Sigmoid colon (tissue), 7 donors: Measurements from ENCODE around the gene HEPHL1. TPM values are rescaled to one million over a fixed set of nuclear protein-coding genes. Genes with fewer than 3 reads are reported as not detected.

Source experiments
- DNase-seq: peaks from one replicate; pipeline ENCODE4 v3.0.0-alpha.2; 2019
- H3K27ac ChIP-seq, 4 donors: fragments of 200-600 bp; sonication (generic); one replicate each; pipeline ENCODE4 v1.5.1; 2016 to 2019; ENCODE audit warnings: mild to moderate bottlenecking in 1 of 4
- H3K27me3 ChIP-seq, 3 donors: fragments of 200-600 bp; sonication (generic); one replicate each; pipeline ENCODE4 v1.5.1; 2019; ENCODE audit warnings: mild to moderate bottlenecking in 1 of 3
- H3K36me3 ChIP-seq, 4 donors: fragments of 200-600 bp; sonication (generic); one replicate each; pipeline ENCODE4 v1.5.1; 2016 to 2019
- H3K4me1 ChIP-seq, 4 donors: fragments of 200-600 bp; sonication (generic); one replicate each; pipeline ENCODE4 v1.5.1; 2017 to 2019
- H3K4me3 ChIP-seq, 4 donors: fragments of 200-600 bp; sonication (generic); one replicate each; pipeline ENCODE4 v1.5.1; 2017 to 2019; ENCODE audit warnings: mild to moderate bottlenecking in 2 of 4, moderate library complexity in 1 of 4
- H3K9me3 ChIP-seq, 4 donors: fragments of 200-600 bp in 3 of 4; sonication (generic) in 3 of 4; one replicate each; pipeline versions ENCODE4 v1.5.1 to v1.6.1; 2013 to 2019
- EP300 ChIP-seq, 4 donors: sonication (generic); formaldehyde crosslinking; IDR thresholded peaks; one replicate each; pipeline ENCODE4 v1.6.1; 2017; ENCODE audit warnings: antibody characterized with exemption in 4 of 4
- POLR2A ChIP-seq, 2 donors: fragments of 450-650 bp; IDR thresholded peaks; one replicate each; pipeline ENCODE4 v1.6.1; 2016; ENCODE audit warnings: antibody characterized with exemption in 2 of 2, mild to moderate bottlenecking in 2 of 2, moderate library complexity in 2 of 2
- POLR2AphosphoS5 ChIP-seq, 4 donors: sonication (generic); formaldehyde crosslinking; IDR thresholded peaks; one replicate each; pipeline ENCODE4 v1.6.1; 2017; ENCODE audit warnings: antibody characterized with exemption in 4 of 4
- WGBS, 2 donors: extraction: QIAGEN DNeasy Blood & Tissue Kit; methylation state at CpG; one replicate each; pipeline ENCODE4 v1.1.7; 2013; 5-methylcytosine and 5-hydroxymethylcytosine counted together
- intact Hi-C: fragments of 100-400 bp; cut with DNase I; formaldehyde crosslinking; loops from one replicate; pipeline ENCODE4 v1.15.1; 2023
- polyA plus RNA-seq, 3 donors: library from polyadenylated mRNA; stranded (reverse); fragments of 200-250 nt; gene quantifications; one replicate each; pipeline ENCODE4 v1.2.3, GENCODE V29; 2013
- total RNA-seq, 4 donors: library from RNA; depleted of rRNA; stranded (reverse); fragments of >200 nt; gene quantifications; one replicate each; pipeline ENCODE4 v1.1.0, GENCODE V29; 2016
- TF ChIP-seq, protein P1 (sequence below), 4 experiments: fragments of 450-650 bp in 3 of 4; fragments of 200-600 bp in 1 of 4; IDR thresholded peaks; one replicate each; pipeline ENCODE4 v1.5.1; 2016 to 2019; ENCODE audit warnings: antibody characterized with exemption in 4 of 4, mild to moderate bottlenecking in 3 of 4, moderate library complexity in 2 of 4
- donor health status: healthy with polysubstance abuse.
- donor health status: Bipolar disorder and iron deficiency.
- donor health status: healthy.

HEPHL1 gene
- total and polyA plus RNA-seq, 7 donors, result not detected

- TF ChIP-seq POLR2AphosphoS5 (IDR thresholded peaks at IDR 0.05), result no peak
- no peak for TF ChIP-seq EP300 (IDR thresholded peaks at IDR 0.05)
- TF ChIP-seq POLR2A (IDR thresholded peaks at IDR 0.05), result no peak
- TF ChIP-seq, protein P1, sequence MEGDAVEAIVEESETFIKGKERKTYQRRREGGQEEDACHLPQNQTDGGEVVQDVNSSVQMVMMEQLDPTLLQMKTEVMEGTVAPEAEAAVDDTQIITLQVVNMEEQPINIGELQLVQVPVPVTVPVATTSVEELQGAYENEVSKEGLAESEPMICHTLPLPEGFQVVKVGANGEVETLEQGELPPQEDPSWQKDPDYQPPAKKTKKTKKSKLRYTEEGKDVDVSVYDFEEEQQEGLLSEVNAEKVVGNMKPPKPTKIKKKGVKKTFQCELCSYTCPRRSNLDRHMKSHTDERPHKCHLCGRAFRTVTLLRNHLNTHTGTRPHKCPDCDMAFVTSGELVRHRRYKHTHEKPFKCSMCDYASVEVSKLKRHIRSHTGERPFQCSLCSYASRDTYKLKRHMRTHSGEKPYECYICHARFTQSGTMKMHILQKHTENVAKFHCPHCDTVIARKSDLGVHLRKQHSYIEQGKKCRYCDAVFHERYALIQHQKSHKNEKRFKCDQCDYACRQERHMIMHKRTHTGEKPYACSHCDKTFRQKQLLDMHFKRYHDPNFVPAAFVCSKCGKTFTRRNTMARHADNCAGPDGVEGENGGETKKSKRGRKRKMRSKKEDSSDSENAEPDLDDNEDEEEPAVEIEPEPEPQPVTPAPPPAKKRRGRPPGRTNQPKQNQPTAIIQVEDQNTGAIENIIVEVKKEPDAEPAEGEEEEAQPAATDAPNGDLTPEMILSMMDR (IDR thresholded peaks at IDR 0.05), result no peak
- Histone ChIP-seq H3K27ac (no peak overlapping the region), H3K9me3 (no peaks in the 10 kb centered on the region), H3K4me3 (no peak overlapping the region), H3K36me3 (no peaks in the 10 kb centered on the region), H3K27me3 (no peaks in the 10 kb centered on the region), H3K4me1 (peaks cover 0 to 20% (median 18%) of the 10 kb centered on the region in 4 donors)
- DNase-seq, result no peak
- intact Hi-C loops, result loop anchor here (5.0 to 10.0 kb wide), 2 partner anchors 47 to 369 kb away; partner anchors contain the start of genes ANKRD49 and MRE11
- WGBS, 2 donors, result 92% methylated on average over 8 of the region's 8 CpGs
Observed at GRCh38 chr11:94125407-94126115, 104.4 kb downstream of the HEPHL1 start.

GRCh38 chr11:94127638-94128037 lies 106.5 kb downstream of the HEPHL1 start:
- H3K4me1 ChIP-seq, result peaks cover 0 to 40% (median 38%) of the 10 kb centered on the region in 4 donors
- no peaks in the 10 kb centered on the region for H3K9me3 ChIP-seq
- no peaks in the 10 kb centered on the region for H3K36me3 ChIP-seq
- intact Hi-C loops, result loop anchor here (2.0 to 10.0 kb wide), 3 partner anchors 45 to 367 kb away; partner anchors contain the start of genes ANKRD49, MED17 and MRE11
- peak overlapping the region in 3 of 4 donors; percentile 64 to 83 (median 69) for H3K4me3 ChIP-seq
- no peak for DNase-seq
- TF ChIP-seq EP300 (IDR thresholded peaks at IDR 0.05) (no peak), POLR2AphosphoS5 (IDR thresholded peaks at IDR 0.05) (no peak), POLR2A (IDR thresholded peaks at IDR 0.05) (no peak)
- TF ChIP-seq, protein P1 (IDR thresholded peaks at IDR 0.05), result no peak
- peak overlapping the region; percentile 93 to 96 (median 94) for H3K27ac ChIP-seq
- H3K27me3 ChIP-seq, result no peaks in the 10 kb centered on the region

DNA sequence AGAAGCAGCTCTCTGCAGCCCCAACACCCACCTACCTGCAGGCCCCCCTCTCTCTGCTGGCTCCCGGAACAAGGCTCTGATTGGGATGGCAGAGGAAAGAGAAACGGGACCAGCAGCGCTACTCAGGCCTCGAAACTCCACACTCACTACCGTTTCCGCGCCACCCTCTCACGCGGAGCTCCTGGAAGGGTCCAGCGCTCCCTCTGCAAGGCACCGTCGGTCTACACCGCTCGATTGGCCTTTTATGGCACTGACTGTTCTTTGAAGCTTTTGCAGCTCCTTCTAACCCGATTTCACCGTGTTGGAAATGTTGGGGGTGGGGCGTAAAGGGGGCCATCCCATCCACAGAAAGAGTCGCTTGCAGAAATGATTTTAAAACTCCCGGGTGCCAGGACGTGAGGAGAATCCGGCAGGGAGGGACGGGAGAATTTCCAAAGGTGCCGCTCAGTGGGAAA lies 107.2 kb downstream of the HEPHL1 start:
- no peak for TF ChIP-seq EP300 (IDR thresholded peaks at IDR 0.05)
- no peak for TF ChIP-seq POLR2AphosphoS5 (IDR thresholded peaks at IDR 0.05)
- TF ChIP-seq POLR2A (IDR thresholded peaks at IDR 0.05), result no peak
- TF ChIP-seq, protein P1 (IDR thresholded peaks at IDR 0.05), result no peak
- DNase-seq, result peak; percentile 74
- Histone ChIP-seq H3K4me3 (peak overlapping the region; percentile 64 to 83 (median 66)), H3K27ac (peak overlapping the region; percentile 93 to 96 (median 94)), H3K9me3 (no peaks in the 10 kb centered on the region), H3K36me3 (no peaks in the 10 kb centered on the region), H3K4me1 (peaks cover 0 to 45% (median 41%) of the 10 kb centered on the region in 4 donors), H3K27me3 (no peaks in the 10 kb centered on the region)
- intact Hi-C loops, result loop anchor here (2.0 to 10.0 kb wide), 3 partner anchors 44 to 366 kb away; partner anchors contain the start of genes ANKRD49, MED17 and MRE11
- 0% methylated on average over 23 of the region's 23 CpGs for WGBS, 2 donors

- Histone ChIP-seq H3K9me3 (no peaks in the 10 kb centered on the region), H3K27ac (peak within 1 kb of the TSS; percentile 93 to 96 (median 94)), H3K4me3 (peak within 1 kb of the TSS; percentile 64 to 83 (median 66)), H3K4me1 (peaks cover 0 to 48% (median 46%) of the 10 kb centered on the region in 4 donors), H3K36me3 (no peaks in the 10 kb centered on the region), H3K27me3 (no peaks in the 10 kb centered on the region)
- peak; percentile 93 for DNase-seq
- intact Hi-C loops, result loop anchor here (2.0 to 10.0 kb wide), 3 partner anchors 43 to 366 kb away; partner anchors contain the start of genes ANKRD49, MED17 and MRE11
- no peak for TF ChIP-seq EP300 (IDR thresholded peaks at IDR 0.05)
- TF ChIP-seq POLR2AphosphoS5 (IDR thresholded peaks at IDR 0.05), result peak; percentile 5 to 86 (median 56)
- TF ChIP-seq, protein P1 (IDR thresholded peaks at IDR 0.05), result no peak
- WGBS, 2 donors, result 0 to 1% methylated on average over 92 of the region's 92 CpGs
Observed at GRCh38 chr11:94128746-94129511, 107.8 kb downstream of the HEPHL1 start, which contains the start of gene PANX1. Gene PANX1 (plus strand): TSS chr11:94128841. CDS start chr11:94129313, 472 bp downstream.
